Erythroblast (primary cell): ENCODE results near the gene DHRSX.
"Not testable (repeated sequence)": the region's sequence is repeated elsewhere in the genome, so short reads cannot be mapped to it uniquely, and the experiment has no call there.

ENCODE experiments used
- GATA1 ChIP-seq: IDR thresholded peaks from 2 replicates; pipeline ENCODE4 v1.6.1; 2011; ENCODE audit warnings: low read depth, mild to moderate bottlenecking, control low read depth, low read length, moderate library complexity
- POLR2A ChIP-seq: IDR thresholded peaks from 2 replicates; pipeline ENCODE4 v1.6.1; 2011; ENCODE audit warnings: mild to moderate bottlenecking, low read length

GRCh38 chrX:2211667-2212066 is 289.1 kb downstream of the DHRSX start:
- not testable (repeated sequence) for TF ChIP-seq POLR2A, GATA1
